ENCODE results near the gene GYG1. TPM values are rescaled to one million over a fixed set of nuclear protein-coding genes. Genes with fewer than 3 reads are reported as not detected.

GYG1 gene
- total RNA-seq, 1 donor = 43.6 TPM

DNA sequence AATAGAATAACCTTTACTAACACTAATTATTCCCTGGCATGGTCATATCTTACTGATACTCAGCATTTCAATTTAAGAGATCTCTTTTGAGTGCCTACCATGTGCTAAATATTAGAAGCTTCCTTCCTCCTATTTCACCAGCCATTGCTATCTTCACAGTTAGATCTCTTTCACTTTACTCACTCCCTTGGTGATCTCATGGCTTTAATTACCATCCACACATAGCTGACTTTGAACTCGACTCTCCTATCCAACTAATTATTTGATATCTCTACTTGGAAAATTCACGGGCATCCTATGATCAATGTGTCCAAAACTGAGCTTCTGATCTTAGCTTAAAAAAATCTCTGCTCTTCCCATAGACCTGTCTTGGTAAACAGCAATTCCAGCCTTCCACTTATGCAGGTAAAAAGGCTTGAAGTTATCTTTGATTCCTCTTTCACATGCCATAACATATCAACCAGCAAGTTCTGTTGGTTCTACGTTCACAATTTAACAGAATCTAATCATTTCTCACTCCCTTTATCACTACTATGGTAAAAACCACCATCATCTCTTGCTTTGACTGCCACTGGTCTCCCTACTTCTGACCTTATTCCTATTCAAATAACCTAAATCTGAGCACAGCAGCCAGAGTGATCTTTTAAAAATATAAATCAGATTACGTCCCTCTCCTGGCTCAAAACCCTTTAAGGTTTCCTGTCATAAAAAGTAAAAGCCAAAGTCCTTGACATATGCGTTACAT, 53.2 kb downstream of the GYG1 start:
- H3K4me3 ChIP-seq (ENCODE audit: low read depth, low read length) = no peak overlapping the region
- DNase-seq (ENCODE audit: low read depth) = no peak
- TF ChIP-seq, protein P1, sequence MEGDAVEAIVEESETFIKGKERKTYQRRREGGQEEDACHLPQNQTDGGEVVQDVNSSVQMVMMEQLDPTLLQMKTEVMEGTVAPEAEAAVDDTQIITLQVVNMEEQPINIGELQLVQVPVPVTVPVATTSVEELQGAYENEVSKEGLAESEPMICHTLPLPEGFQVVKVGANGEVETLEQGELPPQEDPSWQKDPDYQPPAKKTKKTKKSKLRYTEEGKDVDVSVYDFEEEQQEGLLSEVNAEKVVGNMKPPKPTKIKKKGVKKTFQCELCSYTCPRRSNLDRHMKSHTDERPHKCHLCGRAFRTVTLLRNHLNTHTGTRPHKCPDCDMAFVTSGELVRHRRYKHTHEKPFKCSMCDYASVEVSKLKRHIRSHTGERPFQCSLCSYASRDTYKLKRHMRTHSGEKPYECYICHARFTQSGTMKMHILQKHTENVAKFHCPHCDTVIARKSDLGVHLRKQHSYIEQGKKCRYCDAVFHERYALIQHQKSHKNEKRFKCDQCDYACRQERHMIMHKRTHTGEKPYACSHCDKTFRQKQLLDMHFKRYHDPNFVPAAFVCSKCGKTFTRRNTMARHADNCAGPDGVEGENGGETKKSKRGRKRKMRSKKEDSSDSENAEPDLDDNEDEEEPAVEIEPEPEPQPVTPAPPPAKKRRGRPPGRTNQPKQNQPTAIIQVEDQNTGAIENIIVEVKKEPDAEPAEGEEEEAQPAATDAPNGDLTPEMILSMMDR (IDR thresholded peaks at IDR 0.05; ENCODE audit: insufficient read depth, low read depth, low read length) = no peak

DNA sequence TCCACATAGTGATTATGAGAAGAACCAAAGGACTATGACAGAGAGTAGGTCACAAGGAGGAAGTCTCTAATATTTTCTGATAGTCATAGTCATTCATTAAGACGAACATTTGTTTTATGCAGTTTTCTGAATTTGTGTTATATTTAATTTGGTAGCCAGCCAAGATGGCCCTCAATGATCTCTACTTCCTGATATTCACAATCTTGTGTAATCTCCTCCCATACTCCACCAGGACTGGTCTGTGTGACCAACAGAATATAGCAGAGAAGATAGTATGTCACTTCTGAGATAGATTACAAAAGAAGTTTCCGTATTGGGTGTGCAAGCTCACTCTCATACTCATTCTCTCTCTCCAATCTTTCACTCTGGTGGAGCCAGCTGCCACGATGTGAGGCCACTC, 64.2 kb downstream of the GYG1 start:
- H3K4me3 ChIP-seq (ENCODE audit: low read depth, low read length) = no peak overlapping the region
- TF ChIP-seq, protein P1 (IDR thresholded peaks at IDR 0.05; ENCODE audit: insufficient read depth, low read depth, low read length) = no peak
- no peak for DNase-seq (ENCODE audit: low read depth)

DNA sequence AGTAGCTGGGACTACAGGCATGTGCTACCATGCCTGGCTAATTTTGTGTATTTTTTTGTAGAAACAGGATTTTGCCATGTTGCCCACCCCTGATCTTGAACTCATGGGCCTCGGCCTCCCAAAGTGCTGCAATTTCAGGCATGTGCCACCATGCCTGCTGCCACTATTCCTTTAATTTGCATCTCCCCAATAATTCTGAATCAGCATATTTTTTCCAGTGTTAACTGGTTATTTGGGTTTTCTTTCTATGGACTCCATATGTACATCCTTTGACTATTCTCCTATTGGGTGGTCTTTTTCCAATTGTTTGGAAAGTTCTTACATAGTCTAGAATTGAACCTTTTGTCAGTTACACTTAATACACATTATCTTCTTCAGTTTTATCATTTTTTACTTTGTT, 66.9 kb downstream of the GYG1 start:
- TF ChIP-seq, protein P1 (IDR thresholded peaks at IDR 0.05; ENCODE audit: insufficient read depth, low read depth, low read length) = no peak
- H3K4me3 ChIP-seq (ENCODE audit: low read depth, low read length) = no peak overlapping the region
- DNase-seq (ENCODE audit: low read depth) = no peak

DNA sequence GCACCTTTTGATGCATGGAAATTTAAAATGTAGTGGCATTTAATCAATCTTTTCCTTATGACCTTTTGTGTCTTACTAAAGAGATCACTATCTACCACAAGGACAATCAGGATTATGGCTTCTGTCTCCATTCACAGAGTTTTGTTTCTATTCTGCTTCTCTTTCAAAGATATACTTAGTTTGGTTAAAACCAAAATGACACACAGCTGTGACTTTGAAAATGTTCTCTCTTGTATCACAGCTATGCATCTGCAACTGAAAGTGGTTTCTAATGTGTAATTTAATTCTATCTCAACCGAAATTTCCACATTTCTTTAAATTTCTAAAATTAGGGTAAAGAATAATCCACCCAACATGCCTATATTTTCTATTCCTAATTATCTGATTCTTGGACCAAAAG, 67.3 kb downstream of the GYG1 start:
- TF ChIP-seq, protein P1 (IDR thresholded peaks at IDR 0.05; ENCODE audit: insufficient read depth, low read depth, low read length) = no peak
- H3K4me3 ChIP-seq (ENCODE audit: low read depth, low read length) = no peak overlapping the region
- DNase-seq (ENCODE audit: low read depth) = no peak

DNA sequence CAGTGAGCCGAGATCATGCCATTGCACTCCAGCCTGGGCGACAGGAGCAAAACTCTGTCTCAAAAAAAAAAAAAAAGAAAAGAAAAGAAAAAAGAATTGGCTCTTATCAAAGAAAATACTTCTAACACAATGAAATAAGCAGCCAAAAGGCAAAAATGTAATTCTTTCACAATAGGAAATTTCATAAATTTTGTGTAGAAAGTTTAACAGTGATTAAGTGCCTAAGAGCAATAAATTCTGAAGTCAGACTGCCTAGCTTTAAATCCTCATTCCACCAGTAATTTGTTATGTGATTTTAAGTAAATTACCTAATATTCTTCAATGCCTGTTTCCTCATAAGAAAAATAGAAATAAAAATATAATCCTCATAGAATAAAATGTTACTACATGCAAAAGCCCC, 70.4 kb downstream of the GYG1 start:
- H3K4me3 ChIP-seq (ENCODE audit: low read depth, low read length) = no peak overlapping the region
- DNase-seq (ENCODE audit: low read depth) = no peak
- TF ChIP-seq, protein P1 (IDR thresholded peaks at IDR 0.05; ENCODE audit: insufficient read depth, low read depth, low read length) = no peak

DNA sequence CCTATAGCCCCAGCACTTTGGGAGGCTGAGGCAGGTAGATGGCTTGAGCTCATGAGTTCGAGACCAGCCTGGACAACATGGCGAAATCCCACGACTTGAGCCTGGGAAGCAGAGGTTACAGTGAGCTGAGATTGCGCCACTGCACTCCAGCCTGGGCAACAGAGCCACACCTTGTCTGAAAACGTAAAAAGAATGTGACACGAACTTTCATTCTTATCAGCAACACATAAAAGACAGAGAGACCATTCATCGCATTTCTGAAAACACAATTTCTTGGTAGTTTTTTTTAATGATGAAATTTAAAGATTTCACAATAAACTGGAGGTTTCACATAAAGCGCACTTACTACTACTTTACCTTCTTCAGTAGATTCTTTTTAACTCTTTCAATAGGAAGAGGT, 76.5 kb downstream of the GYG1 start:
- TF ChIP-seq, protein P1 (IDR thresholded peaks at IDR 0.05; ENCODE audit: insufficient read depth, low read depth, low read length) = no peak
- H3K4me3 ChIP-seq (ENCODE audit: low read depth, low read length) = no peak overlapping the region
- no peak for DNase-seq (ENCODE audit: low read depth)

Other genes starting within 250 kb of the GYG1 start
- not detected in 2 replicates for gene CPB1, start 163.7 kb upstream of the GYG1 start, total RNA-seq
- under 0.01 TPM in 1 of 2 replicates, not detected in the other for gene CPA3, start 126.2 kb upstream of the GYG1 start, total RNA-seq
- gene HLTF, start 95.0 kb downstream of the GYG1 start, total RNA-seq = 35.8 and 56.6 TPM in 2 replicates
- gene HPS3, start 138.1 kb downstream of the GYG1 start, total RNA-seq = 30.7 and 31.9 TPM in 2 replicates
- under 0.01 TPM in 1 of 2 replicates, not detected in the other for gene CP, start 230.3 kb downstream of the GYG1 start, total RNA-seq